Sigmoid colon (tissue), 3 donors: ENCODE results near the gene KRT78.

Source experiments
- POLR2A ChIP-seq, 2 donors: fragments of 450-650 bp; IDR thresholded peaks; one replicate each; pipeline ENCODE4 v1.6.1; 2016; ENCODE audit warnings: antibody characterized with exemption in 2 of 2, mild to moderate bottlenecking in 2 of 2, moderate library complexity in 2 of 2
- TF ChIP-seq, protein P1 (sequence below), 4 experiments: fragments of 450-650 bp in 3 of 4; fragments of 200-600 bp in 1 of 4; IDR thresholded peaks; one replicate each; pipeline ENCODE4 v1.5.1; 2016 to 2019; ENCODE audit warnings: antibody characterized with exemption in 4 of 4, mild to moderate bottlenecking in 3 of 4, moderate library complexity in 2 of 4

DNA sequence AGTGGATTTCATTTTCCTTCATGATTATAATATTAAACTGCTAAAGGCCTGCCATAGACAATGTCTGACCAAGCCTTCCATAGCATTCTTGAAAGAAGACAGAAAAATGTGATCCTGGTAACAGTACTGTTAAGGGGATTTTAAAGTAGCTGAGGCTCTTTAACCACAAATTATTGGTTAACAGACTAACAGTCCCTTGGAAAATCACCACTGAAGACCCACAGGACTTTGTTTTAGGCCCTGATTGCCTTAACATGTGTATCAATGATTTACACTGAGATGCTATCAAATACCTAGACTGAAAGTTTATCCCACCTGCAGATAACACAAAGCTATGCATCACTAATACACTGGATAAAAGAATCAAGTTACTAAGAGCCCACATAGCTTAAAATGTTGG is 20.6 kb downstream of the KRT78 start:
- TF ChIP-seq, protein P1, sequence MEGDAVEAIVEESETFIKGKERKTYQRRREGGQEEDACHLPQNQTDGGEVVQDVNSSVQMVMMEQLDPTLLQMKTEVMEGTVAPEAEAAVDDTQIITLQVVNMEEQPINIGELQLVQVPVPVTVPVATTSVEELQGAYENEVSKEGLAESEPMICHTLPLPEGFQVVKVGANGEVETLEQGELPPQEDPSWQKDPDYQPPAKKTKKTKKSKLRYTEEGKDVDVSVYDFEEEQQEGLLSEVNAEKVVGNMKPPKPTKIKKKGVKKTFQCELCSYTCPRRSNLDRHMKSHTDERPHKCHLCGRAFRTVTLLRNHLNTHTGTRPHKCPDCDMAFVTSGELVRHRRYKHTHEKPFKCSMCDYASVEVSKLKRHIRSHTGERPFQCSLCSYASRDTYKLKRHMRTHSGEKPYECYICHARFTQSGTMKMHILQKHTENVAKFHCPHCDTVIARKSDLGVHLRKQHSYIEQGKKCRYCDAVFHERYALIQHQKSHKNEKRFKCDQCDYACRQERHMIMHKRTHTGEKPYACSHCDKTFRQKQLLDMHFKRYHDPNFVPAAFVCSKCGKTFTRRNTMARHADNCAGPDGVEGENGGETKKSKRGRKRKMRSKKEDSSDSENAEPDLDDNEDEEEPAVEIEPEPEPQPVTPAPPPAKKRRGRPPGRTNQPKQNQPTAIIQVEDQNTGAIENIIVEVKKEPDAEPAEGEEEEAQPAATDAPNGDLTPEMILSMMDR (IDR thresholded peaks at IDR 0.05): no peak
- TF ChIP-seq POLR2A (IDR thresholded peaks at IDR 0.05): no peak
